IPS-20b (cell line): ENCODE results near the gene CAMK2G.

Source experiments
- H3K27ac ChIP-seq: one replicate; pipeline ENCODE4 v1.5.1; 2013; ENCODE audit warnings: low read length
- H3K27me3 ChIP-seq: 2 replicates; pipeline ENCODE4 v1.6.1; 2013; ENCODE audit warnings: mild to moderate bottlenecking, low read length, inconsistent platforms; ENCODE audit not compliant: insufficient read depth
- H3K36me3 ChIP-seq: 2 replicates; pipeline ENCODE4 v1.6.1; 2013; ENCODE audit warnings: low read depth, mild to moderate bottlenecking, inconsistent platforms, low read length, moderate library complexity; ENCODE audit not compliant: insufficient read depth
- H3K4me1 ChIP-seq: 2 replicates; pipeline ENCODE4 v1.6.1; 2013; ENCODE audit warnings: mild to moderate bottlenecking, control low read depth, inconsistent platforms, low read length, moderate library complexity; ENCODE audit not compliant: insufficient read depth
- H3K4me3 ChIP-seq: 2 replicates; pipeline ENCODE4 v1.5.1; 2013; ENCODE audit warnings: mild to moderate bottlenecking, low read length, inconsistent platforms
- H3K9ac ChIP-seq: 2 replicates; pipeline ENCODE4 v1.6.1; 2013; ENCODE audit warnings: low read depth, mild to moderate bottlenecking, inconsistent platforms, low read length, moderate library complexity
- H3K9me3 ChIP-seq: 2 replicates; pipeline ENCODE4 v1.6.1; 2013; ENCODE audit warnings: mild to moderate bottlenecking, low read depth, low read length, inconsistent platforms; ENCODE audit not compliant: insufficient read depth

Gene CAMK2G

GRCh38 chr10:73876971-73877370, 2.6 kb upstream of the CAMK2G start:
- Histone ChIP-seq H3K9me3 (no peaks in the 10 kb centered on the region), H3K4me1 (peaks cover 10% of the 10 kb centered on the region; the same call in 1 of the 2 replicates), H3K27me3 (peaks cover 5% of the 10 kb centered on the region; the same call in 1 of the 2 replicates), H3K27ac (no peak overlapping the region), H3K36me3 (peaks cover 9% of the 10 kb centered on the region), H3K9ac (no peak overlapping the region), H3K4me3 (no peak overlapping the region)

- Histone ChIP-seq H3K4me1 (peaks cover 10% of the 10 kb centered on the region; the same call in 1 of the 2 replicates), H3K36me3 (peaks cover 13% of the 10 kb centered on the region), H3K27ac (no peak overlapping the region), H3K4me3 (no peak overlapping the region), H3K9ac (no peak overlapping the region), H3K9me3 (no peaks in the 10 kb centered on the region), H3K27me3 (peaks cover 5% of the 10 kb centered on the region; the same call in 1 of the 2 replicates)
Observed at GRCh38 chr10:73876566-73876965, 2.2 kb upstream of the CAMK2G start.

- Histone ChIP-seq H3K27ac (no peak overlapping the region), H3K9ac (no peak overlapping the region), H3K36me3 (peaks cover 17% of the 10 kb centered on the region), H3K4me1 (peaks cover 10% of the 10 kb centered on the region; the same call in 1 of the 2 replicates), H3K9me3 (no peaks in the 10 kb centered on the region), H3K4me3 (no peak overlapping the region), H3K27me3 (peaks cover 5% of the 10 kb centered on the region; the same call in 1 of the 2 replicates)
Observed at GRCh38 chr10:73876157-73876556, 1.8 kb upstream of the CAMK2G start.

- Histone ChIP-seq H3K36me3 (peaks cover 27% of the 10 kb centered on the region), H3K4me3 (peak overlapping the region; percentile 70; the same call in 1 of the 2 replicates), H3K27me3 (peaks cover 5% of the 10 kb centered on the region; the same call in 1 of the 2 replicates), H3K27ac (no peak overlapping the region), H3K9ac (peak overlapping the region; percentile 63; the same call in 1 of the 2 replicates), H3K9me3 (no peaks in the 10 kb centered on the region), H3K4me1 (peaks cover 9% of the 10 kb centered on the region; the same call in 1 of the 2 replicates)
Observed at GRCh38 chr10:73875139-73875475, 752 bp upstream of the CAMK2G start.

GRCh38 chr10:73873838-73874215, 528 bp downstream of the CAMK2G start:
- peaks cover 6% of the 10 kb centered on the region; the same call in 1 of the 2 replicates for H3K4me1 ChIP-seq
- no peaks in the 10 kb centered on the region for H3K9me3 ChIP-seq
- H3K27me3 ChIP-seq: peaks cover 5% of the 10 kb centered on the region; the same call in 1 of the 2 replicates
- no peak overlapping the region for H3K9ac ChIP-seq
- H3K36me3 ChIP-seq: peaks cover 40% of the 10 kb centered on the region
- H3K4me3 ChIP-seq: peak overlapping the region; percentile 67; the same call in 1 of the 2 replicates
- no peak overlapping the region for H3K27ac ChIP-seq

- Histone ChIP-seq H3K4me3 (peak overlapping the region; percentile 76), H3K27ac (no peak overlapping the region), H3K9me3 (no peaks in the 10 kb centered on the region), H3K36me3 (peaks cover 45% of the 10 kb centered on the region), H3K9ac (0 out of 2 replicates have a peak overlapping the region, but pooled peaks have one; percentile 33), H3K27me3 (peaks cover 5% of the 10 kb centered on the region; the same call in 1 of the 2 replicates), H3K4me1 (peaks cover 6% of the 10 kb centered on the region; the same call in 1 of the 2 replicates)
Observed at GRCh38 chr10:73873142-73873837, 1.1 kb downstream of the CAMK2G start.

- no peaks in the 10 kb centered on the region for H3K9me3 ChIP-seq
- no peak overlapping the region for H3K9ac ChIP-seq
- peaks cover 5% of the 10 kb centered on the region; the same call in 1 of the 2 replicates for H3K27me3 ChIP-seq
- H3K4me1 ChIP-seq: peaks cover 7% of the 10 kb centered on the region; the same call in 1 of the 2 replicates
- H3K36me3 ChIP-seq: peaks cover 56% of the 10 kb centered on the region
- no peak overlapping the region for H3K27ac ChIP-seq
- no peak overlapping the region for H3K4me3 ChIP-seq
Observed at GRCh38 chr10:73872190-73872710, 2.1 kb downstream of the CAMK2G start.

GRCh38 chr10:73871295-73872189, 2.8 kb downstream of the CAMK2G start:
- no peaks in the 10 kb centered on the region for H3K9me3 ChIP-seq
- peaks cover 9% of the 10 kb centered on the region; the same call in 1 of the 2 replicates for H3K4me1 ChIP-seq
- H3K27ac ChIP-seq: no peak overlapping the region
- no peak overlapping the region for H3K4me3 ChIP-seq
- peaks cover 5% of the 10 kb centered on the region; the same call in 1 of the 2 replicates for H3K27me3 ChIP-seq
- H3K9ac ChIP-seq: no peak overlapping the region
- H3K36me3 ChIP-seq: peaks cover 62% of the 10 kb centered on the region

GRCh38 chr10:73868655-73869195, 5.6 kb downstream of the CAMK2G start:
- Histone ChIP-seq H3K9ac (no peak overlapping the region), H3K4me3 (no peak overlapping the region), H3K36me3 (peaks cover 76% of the 10 kb centered on the region), H3K4me1 (peaks cover 9% of the 10 kb centered on the region; the same call in 1 of the 2 replicates), H3K27ac (no peak overlapping the region), H3K9me3 (no peaks in the 10 kb centered on the region), H3K27me3 (no peaks in the 10 kb centered on the region)

- peaks cover 8% of the 10 kb centered on the region; the same call in 1 of the 2 replicates for H3K4me1 ChIP-seq
- H3K9ac ChIP-seq: no peak overlapping the region
- H3K27me3 ChIP-seq: no peaks in the 10 kb centered on the region
- H3K9me3 ChIP-seq: no peaks in the 10 kb centered on the region
- H3K4me3 ChIP-seq: no peak overlapping the region
- H3K27ac ChIP-seq: no peak overlapping the region
- peaks cover 81% of the 10 kb centered on the region for H3K36me3 ChIP-seq
Observed at GRCh38 chr10:73867871-73868631, 6.3 kb downstream of the CAMK2G start.
